ENCODE data around the gene IRF9. TPM values are rescaled to one million over a fixed set of nuclear protein-coding genes. Genes with fewer than 3 reads are reported as not detected.

Gene IRF9
- total RNA-seq, 2 donors from 2014 or later = 12.5 to 21.5 TPM

- H3K4me3 ChIP-seq = peak within 1 kb of the TSS; percentile 68
- peaks cover 7 to 8% of the 10 kb centered on the region in 2 donors for H3K36me3 ChIP-seq (replicated peaks in 1 of 2; ENCODE audit: insufficient read depth in 1 of 2, low read depth in 2 of 2)
- TF ChIP-seq CTCF (IDR thresholded peaks at IDR 0.05) (no peak), POLR2A (IDR thresholded peaks at IDR 0.05) (peak; percentile 90 to 98 (median 97))
- intact Hi-C loops (cut with DNase I) = no loop called here
- peak; percentile 99 to 100 (median 99) for DNase-seq
- peak; percentile 88 for ATAC-seq
- H3K27me3 ChIP-seq = no peaks in the 10 kb centered on the region
- peak within 1 kb of the TSS; percentile 99 to 100 (median 99) for H3K27ac ChIP-seq
- peaks cover 50% of the 10 kb centered on the region for H3K4me1 ChIP-seq
- WGBS, 2 donors = 0 to 1% methylated on average over 22 to 65 of the region's 65 CpGs
- H3K9me3 ChIP-seq = no peaks in the 10 kb centered on the region
Observed at GRCh38 chr14:24114532-24115421, 46.3 kb upstream of the IRF9 start, which contains the start of the genes DCAF11 and NRL. Gene DCAF11 (plus strand): TSS chr14:24114777. CDS start chr14:24115595, 818 bp downstream. Gene NRL (minus strand): TSS chr14:24114949. CDS start chr14:24082848, 32,101 bp downstream.

GRCh38 chr14:24115422-24116127 is 45.5 kb upstream of the IRF9 start:
- peak overlapping the region; percentile 45 to 68 for H3K4me3 ChIP-seq
- H3K27ac ChIP-seq = peak overlapping the region; percentile 99 to 100 (median 99)
- no peaks in the 10 kb centered on the region for H3K9me3 ChIP-seq
- H3K27me3 ChIP-seq = no peaks in the 10 kb centered on the region
- intact Hi-C loops (cut with DNase I) = no loop called here
- peaks cover 11 to 13% of the 10 kb centered on the region in 2 donors for H3K36me3 ChIP-seq (replicated peaks in 1 of 2; ENCODE audit: insufficient read depth in 1 of 2, low read depth in 2 of 2)
- peaks cover 42% of the 10 kb centered on the region for H3K4me1 ChIP-seq
- DNase-seq (no peak), ATAC-seq (no peak)
- WGBS, 2 donors = 1% methylated on average over 14 of the region's 14 CpGs
- TF ChIP-seq CTCF (IDR thresholded peaks at IDR 0.05) (no peak), POLR2A (IDR thresholded peaks at IDR 0.05) (no peak)

GRCh38 chr14:24116128-24116814 is 44.8 kb upstream of the IRF9 start:
- no peaks in the 10 kb centered on the region for H3K9me3 ChIP-seq
- peaks cover 17 to 20% of the 10 kb centered on the region in 2 donors for H3K36me3 ChIP-seq (replicated peaks in 1 of 2; ENCODE audit: insufficient read depth in 1 of 2, low read depth in 2 of 2)
- TF ChIP-seq CTCF (IDR thresholded peaks at IDR 0.05) = no peak
- no peak for TF ChIP-seq POLR2A (IDR thresholded peaks at IDR 0.05)
- DNase-seq (no peak), ATAC-seq (no peak)
- intact Hi-C loops (cut with DNase I) = no loop called here
- H3K27me3 ChIP-seq = no peaks in the 10 kb centered on the region
- peaks cover 35% of the 10 kb centered on the region for H3K4me1 ChIP-seq
- 28 to 38% methylated on average over 6 of the region's 6 CpGs for WGBS, 2 donors
- peak overlapping the region in 3 of 4 donors; percentile 99 to 100 (median 99) for H3K27ac ChIP-seq
- peak overlapping the region; percentile 45 to 68 for H3K4me3 ChIP-seq

GRCh38 chr14:24117179-24117578 is 43.9 kb upstream of the IRF9 start:
- Histone ChIP-seq H3K36me3 (replicated peaks in 1 of 2; ENCODE audit: insufficient read depth in 1 of 2, low read depth in 2 of 2) (peaks cover 24% of the 10 kb centered on the region in 2 donors), H3K4me3 (no peak overlapping the region), H3K4me1 (peaks cover 34% of the 10 kb centered on the region), H3K27me3 (no peaks in the 10 kb centered on the region), H3K9me3 (no peaks in the 10 kb centered on the region), H3K27ac (peak overlapping the region in 1 of 4 donors; percentile 4)
- ATAC-seq (no peak), DNase-seq (peak; percentile 54 to 77 (median 64))
- intact Hi-C loops (cut with DNase I) = no loop called here
- WGBS, 2 donors = 39 to 49% methylated on average over 6 of the region's 6 CpGs
- TF ChIP-seq POLR2A (IDR thresholded peaks at IDR 0.05) (peak in 2 of 3 donors; percentile 11 to 12), CTCF (IDR thresholded peaks at IDR 0.05) (no peak)
